ENCODE data around the gene NCOA1.
A peak's percentile ranks its signal among the peaks of the same experiment; 100 is the strongest.
"Not testable (repeated sequence)": the region's sequence is repeated elsewhere in the genome, so short reads cannot be mapped to it uniquely, and the experiment has no call there.

Gene NCOA1

GRCh38 chr2:24586955-24587354, 95.9 kb downstream of the NCOA1 start:
- DNase-seq, result no peak

- DNase-seq, result no peak
Observed at GRCh38 chr2:24588294-24588693, 97.2 kb downstream of the NCOA1 start.

- no peak for DNase-seq
Observed at GRCh38 chr2:24592441-24593100, 101.5 kb downstream of the NCOA1 start.

- no peak for DNase-seq
Observed at GRCh38 chr2:24594283-24594682, 103.2 kb downstream of the NCOA1 start.

GRCh38 chr2:24597181-24597870, 106.3 kb downstream of the NCOA1 start:
- no peak for DNase-seq

- DNase-seq, result not testable (repeated sequence)
Observed at GRCh38 chr2:24600140-24600539, 109.1 kb downstream of the NCOA1 start.

GRCh38 chr2:24611631-24612030, 120.6 kb downstream of the NCOA1 start:
- no peak for DNase-seq

GRCh38 chr2:24613154-24613814, 122.2 kb downstream of the NCOA1 start:
- no peak for DNase-seq

- no peak for DNase-seq
Observed at GRCh38 chr2:24616616-24617015, 125.6 kb downstream of the NCOA1 start.

- DNase-seq, result peak; percentile 82
Observed at GRCh38 chr2:24617424-24617823, 126.4 kb downstream of the NCOA1 start.

- DNase-seq, result peak; percentile 51
Observed at GRCh38 chr2:24618144-24618543, 127.1 kb downstream of the NCOA1 start.

- peak; percentile 37 for DNase-seq
Observed at GRCh38 chr2:24618680-24619079, 127.6 kb downstream of the NCOA1 start.

- DNase-seq, result no peak
Observed at GRCh38 chr2:24620936-24621335, 129.9 kb downstream of the NCOA1 start.

- no peak for DNase-seq
Observed at GRCh38 chr2:24621779-24622538, 130.9 kb downstream of the NCOA1 start.

- DNase-seq, result no peak
Observed at GRCh38 chr2:24623535-24623934, 132.5 kb downstream of the NCOA1 start.

- no peak for DNase-seq
Observed at GRCh38 chr2:24625728-24626127, 134.7 kb downstream of the NCOA1 start.

- no peak for DNase-seq
Observed at GRCh38 chr2:24626131-24626530, 135.1 kb downstream of the NCOA1 start.

GRCh38 chr2:24628746-24629145, 137.7 kb downstream of the NCOA1 start:
- DNase-seq, result no peak

GRCh38 chr2:24632172-24632571, 141.1 kb downstream of the NCOA1 start:
- no peak for DNase-seq

- no peak for DNase-seq
Observed at GRCh38 chr2:24635181-24635580, 144.1 kb downstream of the NCOA1 start.

GRCh38 chr2:24638568-24638967, 147.5 kb downstream of the NCOA1 start:
- DNase-seq, result no peak

GRCh38 chr2:24642351-24642750, 151.3 kb downstream of the NCOA1 start:
- no peak for DNase-seq

GRCh38 chr2:24643051-24643450, 152.0 kb downstream of the NCOA1 start:
- DNase-seq, result no peak
